HG03469 (cell line): Measurements from ENCODE around the gene BSG.

Experiments
- ATAC-seq: cut with Tn5 transposase; IDR thresholded peaks from one replicate; pipeline ENCODE4 v1.9.1; 2021; ENCODE audit warnings: mild to moderate bottlenecking, moderate library complexity, moderate number of reproducible peaks; ENCODE audit not compliant: unreplicated experiment

BSG gene

DNA sequence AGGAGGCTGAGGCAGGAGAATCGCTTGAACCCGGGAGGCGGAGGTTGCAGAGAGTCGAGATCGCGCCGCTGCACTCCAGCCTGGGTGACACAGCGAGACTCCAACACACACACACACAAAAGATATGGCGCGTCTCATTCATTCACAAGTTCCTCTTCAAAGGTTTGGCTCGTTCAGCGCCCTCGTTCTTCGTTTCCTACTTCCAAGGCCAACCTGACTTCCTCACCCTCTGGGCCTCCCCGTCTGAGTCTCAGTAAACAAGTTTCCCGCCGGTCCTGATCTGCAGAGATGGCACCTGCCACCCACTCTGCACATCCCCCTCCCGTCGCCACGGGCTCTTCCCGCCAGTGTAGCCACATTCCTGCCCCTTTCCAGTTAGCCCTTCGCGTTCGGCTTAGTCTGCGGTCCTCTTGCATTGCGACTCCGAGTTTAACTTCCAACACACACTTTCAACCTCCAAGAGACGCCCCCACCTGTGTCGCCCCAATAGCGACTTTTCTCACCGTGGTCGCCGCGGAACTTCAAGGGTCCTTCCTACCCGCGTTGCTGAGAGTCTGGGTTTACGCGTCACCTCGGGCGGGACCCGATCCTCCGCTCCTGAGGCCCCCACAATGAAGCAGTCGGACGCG lies 1.3 kb upstream of the BSG start:
- no peak for ATAC-seq

DNA sequence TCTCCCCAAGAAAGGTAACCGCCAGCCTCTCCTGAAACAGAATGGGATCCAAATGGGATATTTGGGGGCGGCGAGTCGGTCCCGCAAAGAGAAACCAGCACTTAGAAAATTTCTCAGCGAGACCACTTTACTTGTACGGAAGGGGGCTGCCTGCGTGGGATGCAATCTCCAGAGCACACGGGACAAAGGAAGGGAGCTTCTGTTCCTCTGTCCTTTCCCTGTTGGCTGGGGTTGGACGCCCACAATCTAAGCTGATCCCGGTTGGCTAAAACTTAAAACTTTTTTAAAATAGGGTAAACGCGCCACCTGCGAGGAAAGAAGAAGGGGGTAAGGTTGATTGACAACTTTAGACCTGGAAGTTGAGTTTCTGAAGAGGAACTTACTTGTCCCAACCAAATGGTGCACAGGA lies 826 bp upstream of the BSG start:
- ATAC-seq: no peak

DNA sequence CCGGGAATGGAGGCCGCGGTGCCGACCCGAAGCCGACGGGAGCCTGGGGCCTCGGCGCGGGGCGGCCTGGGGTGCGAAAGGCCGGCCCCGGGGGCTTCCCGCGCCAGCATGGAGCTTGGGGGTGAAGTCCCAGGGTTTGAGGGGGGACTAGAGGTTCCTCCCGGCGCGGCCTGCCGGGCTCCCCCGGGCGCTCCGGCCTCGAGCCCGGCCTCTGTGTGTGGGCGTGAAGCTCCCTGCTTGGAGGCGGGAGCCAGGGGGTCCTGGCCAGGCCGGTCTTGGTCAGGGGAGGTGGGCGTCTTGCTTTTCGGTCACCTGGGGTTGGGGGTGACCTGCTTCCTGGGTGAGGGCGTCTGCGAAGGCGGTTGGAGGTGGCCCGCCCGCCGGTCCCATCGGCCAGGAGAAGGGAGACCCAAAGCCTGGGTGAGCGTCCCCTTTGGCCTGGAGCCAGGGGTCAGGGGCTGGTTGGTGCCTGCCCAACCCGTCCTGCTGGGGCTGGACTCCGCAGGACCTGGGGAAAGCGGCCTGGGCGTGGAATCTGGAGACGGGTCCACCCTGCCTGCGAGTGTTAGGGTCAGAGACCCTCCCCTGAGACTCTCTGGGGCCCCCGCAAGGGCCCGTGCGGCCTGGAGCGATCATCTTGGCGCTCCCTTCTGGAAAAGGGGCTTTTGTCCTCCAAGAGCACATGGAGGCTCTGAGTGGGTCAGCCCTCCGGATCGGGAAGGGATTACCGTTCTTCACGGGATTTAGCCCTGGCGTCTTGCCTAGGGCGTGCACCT lies 535 bp downstream of the BSG start:
- peak; percentile 6 for ATAC-seq

DNA sequence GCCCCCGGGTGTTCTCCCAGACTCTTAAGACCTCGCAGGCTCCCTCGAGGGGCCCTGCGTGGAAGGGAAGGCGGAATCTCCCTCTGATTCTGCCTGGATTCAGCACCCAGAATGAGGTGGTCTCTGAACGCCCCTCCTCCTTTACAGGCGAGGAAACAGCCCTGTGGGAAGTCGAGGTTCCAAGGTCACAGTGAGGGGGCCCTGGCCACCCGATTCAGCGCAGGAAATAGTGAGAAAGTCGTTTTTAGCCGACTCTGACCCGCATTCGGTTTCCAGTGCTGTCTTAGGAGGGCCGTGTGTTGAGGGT lies 1.1 kb downstream of the BSG start:
- no peak for ATAC-seq

DNA sequence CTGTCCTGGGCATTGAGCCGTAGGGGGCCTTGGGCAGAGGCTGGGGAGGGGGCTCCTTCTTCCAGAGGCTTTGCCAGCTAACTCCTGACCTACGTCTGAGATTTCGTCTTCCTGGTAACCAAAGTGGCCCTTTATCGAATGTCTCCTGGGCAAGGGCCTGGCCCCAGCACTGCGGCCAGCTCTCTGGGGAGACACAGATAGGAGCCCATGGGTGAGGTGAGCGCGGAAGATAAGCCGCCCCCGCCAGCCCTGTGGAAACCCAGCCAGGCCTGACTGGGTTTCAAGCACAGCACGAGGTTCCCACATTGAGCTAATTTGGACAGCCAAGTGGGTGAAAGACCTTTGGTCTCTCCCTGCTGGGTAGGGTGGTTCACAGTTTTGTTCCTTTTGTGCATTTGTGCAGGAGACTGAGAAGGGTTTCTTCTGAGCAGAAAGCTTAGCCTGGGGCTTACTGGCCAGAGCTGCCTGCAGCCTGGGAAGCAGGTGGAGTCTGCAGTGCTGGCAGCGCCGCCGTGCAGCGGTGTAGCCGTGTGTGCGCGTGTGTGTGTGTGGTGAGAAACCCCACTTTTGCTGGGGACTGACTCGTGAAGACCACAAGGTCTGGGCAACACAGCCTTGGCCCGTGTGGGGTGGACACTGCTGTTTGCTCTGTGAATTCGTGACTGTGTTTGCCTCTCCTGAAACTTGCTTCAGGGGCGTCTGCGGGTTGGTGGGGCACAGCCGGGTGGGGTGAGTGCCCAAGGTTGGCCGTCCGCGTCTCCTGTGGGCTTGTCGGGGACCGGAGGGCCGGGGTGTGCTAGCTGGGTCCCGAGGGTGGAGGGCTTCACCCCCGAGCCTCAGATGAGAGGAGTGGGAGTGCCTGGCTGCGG lies 2.5 kb downstream of the BSG start:
- no peak for ATAC-seq

DNA sequence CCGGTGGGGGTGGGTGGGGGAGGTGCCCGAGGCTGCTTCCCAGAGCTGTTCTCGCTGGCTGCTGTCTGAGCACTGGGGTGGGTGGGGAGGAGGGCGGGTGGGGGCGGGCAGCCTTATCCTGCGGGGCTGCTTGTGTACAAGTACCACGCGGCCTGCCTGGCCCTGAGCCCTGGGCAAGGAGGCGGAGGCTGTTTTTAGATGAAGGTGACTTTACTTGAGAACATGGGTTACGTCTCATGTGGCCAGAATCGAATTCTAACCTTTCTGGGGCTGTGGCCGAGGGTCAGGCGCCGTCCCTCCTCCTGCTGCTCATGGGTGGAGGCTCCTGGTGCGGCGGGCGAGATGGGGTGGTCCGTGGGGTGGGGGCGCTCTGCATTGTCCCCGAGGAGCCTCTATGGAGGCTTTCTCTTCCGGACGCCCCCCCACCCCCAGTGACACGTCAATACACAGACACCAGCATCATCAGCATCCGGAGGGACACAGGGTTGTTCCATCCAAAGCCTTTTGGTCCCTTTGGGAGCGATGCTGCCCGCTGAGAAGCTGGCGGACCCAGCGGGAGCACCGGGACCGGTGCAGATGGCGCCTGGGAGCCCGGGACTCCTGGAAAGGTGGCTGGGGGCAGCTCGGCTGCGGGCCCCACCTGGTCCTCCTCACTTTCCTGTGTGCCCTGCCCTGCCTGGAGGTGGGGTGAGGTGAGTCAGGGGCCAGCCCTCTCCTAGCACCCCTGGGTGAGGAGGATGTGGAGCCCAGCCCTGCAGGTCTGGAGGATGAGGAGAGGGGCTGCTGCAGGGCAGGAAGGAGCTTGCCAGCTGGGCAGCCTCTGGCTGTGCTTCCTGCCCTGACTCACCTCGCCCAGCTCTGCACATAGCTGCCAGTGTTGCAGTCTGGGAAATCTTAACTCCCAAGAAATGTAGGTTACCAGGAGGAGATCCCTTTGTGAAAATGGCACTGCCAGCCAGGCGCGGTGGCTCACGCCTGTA lies 3.4 kb downstream of the BSG start:
- ATAC-seq: no peak

DNA sequence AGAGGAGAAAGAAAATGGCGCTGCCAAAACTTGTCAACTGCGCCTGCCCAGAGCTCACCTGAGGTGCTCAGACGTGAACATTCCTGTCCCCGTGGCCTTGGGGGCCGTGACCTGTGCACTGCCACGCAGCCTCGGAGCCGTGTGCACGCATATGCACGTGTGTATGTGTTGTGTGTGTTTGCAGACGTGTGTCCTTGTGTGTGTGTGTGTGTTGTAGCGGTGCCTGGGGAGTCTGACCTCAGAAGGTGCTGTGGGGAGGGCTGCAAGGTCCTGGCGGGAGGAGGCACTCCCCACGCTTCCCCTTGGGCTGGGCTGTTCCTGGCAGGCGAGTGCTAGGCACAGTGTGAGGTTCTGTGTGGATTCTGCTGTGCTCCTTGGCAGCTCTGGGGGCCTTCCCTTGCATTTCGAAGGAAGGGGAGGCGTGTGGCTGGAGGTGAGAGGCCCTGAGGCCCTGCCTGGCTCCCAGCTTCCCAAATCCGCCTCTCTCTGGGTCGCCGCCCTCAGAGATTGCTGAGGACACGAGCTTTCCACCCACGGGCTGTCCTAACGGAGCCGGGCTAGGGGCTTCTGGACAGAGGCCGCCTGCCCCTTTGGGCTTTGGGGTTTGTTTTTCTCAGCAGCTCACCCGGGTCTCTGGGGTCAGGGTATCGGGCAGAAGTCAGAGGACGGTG lies 4.5 kb downstream of the BSG start:
- ATAC-seq: no peak

DNA sequence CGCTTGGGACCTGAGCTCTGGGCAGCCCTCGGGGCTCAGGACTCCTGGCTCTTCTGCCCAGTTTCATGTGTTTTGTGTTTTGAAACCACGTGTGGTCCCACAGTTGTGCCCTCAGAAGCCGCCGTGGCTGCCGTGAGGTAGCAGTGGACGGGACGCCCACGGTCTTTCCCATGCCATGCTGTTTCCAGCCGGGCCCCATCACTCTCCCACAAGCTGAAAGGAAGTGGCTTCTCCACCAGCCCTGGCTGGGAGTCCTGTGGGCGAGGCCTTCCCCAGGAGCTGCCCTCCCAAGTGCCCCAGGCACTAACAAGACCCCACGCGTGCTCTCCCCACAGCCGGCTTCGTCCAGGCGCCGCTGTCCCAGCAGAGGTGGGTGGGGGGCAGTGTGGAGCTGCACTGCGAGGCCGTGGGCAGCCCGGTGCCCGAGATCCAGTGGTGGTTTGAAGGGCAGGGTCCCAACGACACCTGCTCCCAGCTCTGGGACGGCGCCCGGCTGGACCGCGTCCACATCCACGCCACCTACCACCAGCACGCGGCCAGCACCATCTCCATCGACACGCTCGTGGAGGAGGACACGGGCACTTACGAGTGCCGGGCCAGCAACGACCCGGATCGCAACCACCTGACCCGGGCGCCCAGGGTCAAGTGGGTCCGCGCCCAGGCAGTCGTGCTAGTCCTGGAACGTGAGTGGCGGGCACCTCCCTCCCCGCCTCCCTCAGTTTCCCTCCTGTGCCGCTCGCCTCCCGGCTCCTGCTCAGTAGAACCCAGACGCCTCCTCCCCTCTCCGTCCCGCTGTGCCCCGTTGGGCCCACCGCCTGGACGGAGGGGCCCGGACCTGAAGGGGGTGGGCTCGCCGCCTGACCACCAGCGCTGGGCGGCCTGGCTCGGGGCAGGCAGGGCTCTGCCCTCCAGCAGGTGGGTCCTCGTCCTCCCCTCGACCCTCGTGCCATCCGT lies 5.3 kb downstream of the BSG start:
- no peak for ATAC-seq

DNA sequence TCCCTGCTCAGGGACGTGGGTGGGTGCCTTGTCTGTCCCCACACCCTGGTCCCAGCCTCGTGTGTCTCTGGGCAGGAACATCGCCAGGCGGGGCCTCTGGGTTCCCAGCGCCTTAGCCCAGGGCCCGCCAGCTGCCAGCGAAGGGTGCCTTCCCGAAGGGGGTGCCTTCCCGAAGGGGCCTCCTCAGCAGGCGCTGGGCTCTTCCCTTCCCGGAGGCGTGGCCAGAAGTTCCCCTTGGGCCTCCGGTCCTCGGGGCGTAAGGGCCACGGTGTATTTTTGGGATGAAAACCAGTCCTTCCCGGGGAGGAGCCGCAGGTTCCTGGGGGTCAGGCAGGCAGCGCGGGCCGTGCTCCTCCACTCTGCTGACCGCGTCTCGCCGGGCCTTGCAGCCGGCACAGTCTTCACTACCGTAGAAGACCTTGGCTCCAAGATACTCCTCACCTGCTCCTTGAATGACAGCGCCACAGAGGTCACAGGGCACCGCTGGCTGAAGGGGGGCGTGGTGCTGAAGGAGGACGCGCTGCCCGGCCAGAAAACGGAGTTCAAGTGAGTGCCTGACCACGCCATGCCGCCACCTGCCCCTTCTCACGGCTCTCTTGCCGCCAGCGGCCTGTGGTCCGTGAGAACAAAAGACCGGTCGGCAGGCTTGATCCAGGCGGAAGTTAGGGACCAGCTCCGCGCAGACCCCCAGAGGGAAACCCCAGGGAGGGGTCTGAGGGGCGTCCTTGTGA lies 6.9 kb downstream of the BSG start:
- ATAC-seq: no peak

DNA sequence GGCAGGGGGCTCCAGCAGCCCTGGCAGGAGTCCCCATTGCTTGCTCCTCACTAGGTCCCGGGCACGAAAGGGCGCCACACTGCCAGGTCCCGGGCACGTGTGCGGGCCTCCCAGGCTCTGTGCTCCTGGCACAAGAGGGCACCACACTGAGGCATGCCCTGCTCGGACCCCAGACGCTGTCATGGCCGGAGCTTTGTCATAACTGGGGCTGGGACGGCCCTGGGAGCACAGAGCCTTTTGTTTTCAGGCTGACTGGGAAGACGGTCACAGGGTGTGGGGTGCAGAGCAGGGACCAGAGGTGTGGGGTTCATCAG lies 7.4 kb downstream of the BSG start:
- ATAC-seq: no peak

DNA sequence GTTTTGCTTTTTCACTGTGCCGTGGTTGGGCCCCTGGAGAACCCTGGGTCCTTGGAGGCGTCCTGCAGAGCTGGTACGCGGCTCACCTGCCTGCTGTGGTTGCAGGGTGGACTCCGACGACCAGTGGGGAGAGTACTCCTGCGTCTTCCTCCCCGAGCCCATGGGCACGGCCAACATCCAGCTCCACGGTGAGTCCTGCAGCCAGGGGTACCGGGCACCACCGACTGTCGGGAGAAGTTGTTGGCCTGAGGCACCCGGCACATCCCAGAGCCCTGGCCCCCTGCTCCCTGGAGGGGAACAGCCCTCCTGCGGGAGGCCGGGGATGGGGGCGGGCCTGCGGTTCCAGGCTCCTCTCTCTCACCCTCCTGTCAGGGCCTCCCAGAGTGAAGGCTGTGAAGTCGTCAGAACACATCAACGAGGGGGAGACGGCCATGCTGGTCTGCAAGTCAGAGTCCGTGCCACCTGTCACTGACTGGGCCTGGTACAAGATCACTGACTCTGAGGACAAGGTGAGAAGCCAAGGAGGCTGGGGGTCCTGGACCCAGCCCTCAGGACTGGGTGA lies 8.0 kb downstream of the BSG start:
- ATAC-seq: no peak

DNA sequence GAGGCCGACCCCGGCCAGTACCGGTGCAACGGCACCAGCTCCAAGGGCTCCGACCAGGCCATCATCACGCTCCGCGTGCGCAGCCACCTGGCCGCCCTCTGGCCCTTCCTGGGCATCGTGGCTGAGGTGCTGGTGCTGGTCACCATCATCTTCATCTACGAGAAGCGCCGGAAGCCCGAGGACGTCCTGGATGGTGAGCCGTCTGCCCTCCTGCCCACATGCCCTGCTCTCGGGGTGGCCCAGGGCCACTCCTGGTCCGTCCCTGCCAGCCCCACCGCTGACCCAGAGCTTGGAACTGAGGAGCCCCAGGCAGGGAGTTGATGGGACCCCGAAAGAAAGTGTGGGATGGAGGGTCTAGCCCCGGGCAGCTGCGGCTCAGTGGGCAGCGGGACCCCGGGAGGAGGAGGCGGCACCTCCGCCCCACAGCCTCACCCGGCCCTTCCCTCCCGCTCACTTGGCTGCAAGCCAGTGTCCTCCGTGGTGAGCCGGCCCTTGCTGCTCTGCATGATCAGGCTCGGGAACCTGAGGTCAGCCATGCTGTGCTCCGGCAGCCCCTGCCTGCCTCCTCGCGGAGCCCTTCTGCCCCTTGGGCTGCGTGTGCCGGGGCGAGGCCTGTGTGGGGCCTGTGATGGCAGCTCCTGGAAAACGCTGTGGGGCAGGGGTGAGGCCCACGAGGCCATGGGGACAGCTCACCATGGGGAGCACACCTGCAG lies 9.2 kb downstream of the BSG start:
- ATAC-seq: no peak

DNA sequence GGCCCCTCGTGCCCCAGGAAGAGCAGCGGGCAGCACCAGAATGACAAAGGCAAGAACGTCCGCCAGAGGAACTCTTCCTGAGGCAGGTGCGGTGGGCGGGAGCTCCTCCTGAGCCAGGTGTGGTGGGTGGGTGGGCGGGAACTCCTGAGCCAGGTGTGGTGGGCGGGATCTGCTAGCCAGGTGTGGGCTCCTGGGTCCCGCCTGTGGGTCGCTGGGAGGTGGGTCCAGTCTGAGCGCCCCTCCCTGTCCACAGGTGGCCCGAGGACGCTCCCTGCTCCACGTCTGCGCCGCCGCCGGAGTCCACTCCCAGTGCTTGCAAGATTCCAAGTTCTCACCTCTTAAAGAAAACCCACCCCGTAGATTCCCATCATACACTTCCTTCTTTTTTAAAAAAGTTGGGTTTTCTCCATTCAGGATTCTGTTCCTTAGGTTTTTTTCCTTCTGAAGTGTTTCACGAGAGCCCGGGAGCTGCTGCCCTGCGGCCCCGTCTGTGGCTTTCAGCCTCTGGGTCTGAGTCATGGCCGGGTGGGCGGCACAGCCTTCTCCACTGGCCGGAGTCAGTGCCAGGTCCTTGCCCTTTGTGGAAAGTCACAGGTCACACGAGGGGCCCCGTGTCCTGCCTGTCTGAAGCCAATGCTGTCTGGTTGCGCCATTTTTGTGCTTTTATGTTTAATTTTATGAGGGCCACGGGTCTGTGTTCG lies 10.3 kb downstream of the BSG start:
- ATAC-seq: no peak

DNA sequence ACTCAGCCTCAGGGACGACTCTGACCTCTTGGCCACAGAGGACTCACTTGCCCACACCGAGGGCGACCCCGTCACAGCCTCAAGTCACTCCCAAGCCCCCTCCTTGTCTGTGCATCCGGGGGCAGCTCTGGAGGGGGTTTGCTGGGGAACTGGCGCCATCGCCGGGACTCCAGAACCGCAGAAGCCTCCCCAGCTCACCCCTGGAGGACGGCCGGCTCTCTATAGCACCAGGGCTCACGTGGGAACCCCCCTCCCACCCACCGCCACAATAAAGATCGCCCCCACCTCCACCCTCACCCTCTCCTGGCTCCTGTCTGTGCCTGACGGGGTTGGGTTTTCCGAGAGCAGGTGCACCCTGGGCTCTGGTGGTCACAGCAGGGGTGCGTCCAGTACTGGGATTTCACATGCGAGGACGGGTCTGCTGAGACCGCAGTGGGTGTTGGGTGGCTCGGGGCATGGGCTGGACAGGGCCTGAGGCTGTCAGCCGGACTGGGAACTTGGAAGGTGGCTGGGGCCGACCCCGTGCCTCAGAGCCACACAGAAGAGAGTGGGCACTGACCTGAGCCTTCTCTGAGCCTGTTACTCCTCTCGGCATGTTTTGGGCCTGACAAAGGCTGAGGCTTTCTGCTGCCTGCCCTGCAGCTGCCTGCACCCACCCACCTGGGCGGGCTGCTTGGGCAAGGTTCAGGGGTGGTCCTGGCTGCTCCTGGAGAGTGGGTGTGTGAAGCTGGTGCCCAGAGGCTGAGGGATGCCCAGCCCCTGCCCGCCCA lies 11.0 kb downstream of the BSG start:
- ATAC-seq: no peak

DNA sequence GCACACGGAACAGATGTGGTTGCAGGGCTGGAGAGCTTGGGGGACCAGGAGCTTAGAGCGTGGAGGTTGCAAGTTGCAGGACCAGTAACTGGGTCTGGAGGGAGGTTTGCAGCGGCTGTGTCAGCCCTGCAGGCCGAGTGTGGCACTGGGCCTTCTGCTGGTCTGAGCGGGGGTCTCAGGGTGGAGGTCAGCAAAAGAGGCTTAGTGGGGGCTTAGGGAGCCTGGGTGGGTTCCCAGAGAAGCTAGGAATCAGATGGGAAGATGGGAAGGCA lies 11.5 kb downstream of the BSG start:
- ATAC-seq: no peak

DNA sequence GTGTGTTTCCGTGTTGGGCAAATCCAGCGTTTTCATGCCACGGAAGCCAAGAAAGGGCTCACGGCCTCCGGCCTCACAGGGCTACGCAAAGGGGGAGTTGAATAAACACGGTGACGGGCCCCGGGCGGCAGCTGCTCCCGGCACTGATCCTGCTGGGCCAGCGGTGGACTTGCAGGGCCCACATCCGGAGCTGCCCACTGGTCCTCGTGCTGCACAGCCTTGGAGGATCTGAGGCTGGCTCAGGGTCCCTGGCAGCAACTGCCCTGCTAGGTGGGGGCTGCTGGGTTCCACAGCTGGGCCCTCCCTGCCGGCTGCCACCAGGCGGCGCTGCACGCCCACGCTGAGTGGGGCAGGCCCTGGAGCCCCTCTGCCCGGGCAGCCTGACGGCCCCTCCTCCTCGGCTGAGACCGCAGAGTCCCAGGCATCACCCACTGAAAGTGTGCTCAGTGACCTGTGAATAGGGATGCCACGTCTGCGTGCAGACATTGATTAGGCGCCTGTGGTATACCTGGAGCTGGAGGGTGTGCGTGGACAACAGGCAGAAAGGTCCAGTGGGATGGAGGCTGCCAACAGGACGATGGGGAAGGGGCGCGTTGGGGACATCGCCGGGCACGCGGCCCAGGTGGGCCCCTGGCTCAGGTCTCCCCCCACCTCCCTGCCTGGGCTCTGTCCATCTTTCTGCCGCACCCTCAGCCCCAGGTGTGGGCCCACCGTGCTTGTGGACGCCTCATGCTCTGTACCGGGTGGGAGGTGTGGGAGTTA lies 12.0 kb downstream of the BSG start:
- no peak for ATAC-seq
